Measurements from ENCODE around the gene POLDIP2. TPM values are rescaled to one million over a fixed set of nuclear protein-coding genes. Genes with fewer than 3 reads are reported as not detected.
"Not testable (repeated sequence)": the region's sequence is repeated elsewhere in the genome, so short reads cannot be mapped to it uniquely, and the experiment has no call there.

POLDIP2 gene
- total RNA-seq, 4 donors from 2014 or later: 66.8 to 102 (median 90.9) TPM

GRCh38 chr17:28339431-28339830, 17.9 kb downstream of the POLDIP2 start:
- 70 to 77% methylated on average over 12 of the region's 15 CpGs for WGBS, 2 donors
- peaks cover 26 to 50% (median 40%) of the 10 kb centered on the region in 3 donors for H3K36me3 ChIP-seq
- H3K9me3 ChIP-seq: no peaks in the 10 kb centered on the region
- TF ChIP-seq CTCF (IDR thresholded peaks at IDR 0.05): no peak
- TF ChIP-seq POLR2A (IDR thresholded peaks at IDR 0.05): no peak
- intact Hi-C loops (cut with DNase I): no loop called here
- no peak for DNase-seq
- peak overlapping the region in 3 of 4 donors; percentile 49 to 99 (median 62) for H3K27ac ChIP-seq
- peaks cover 24 to 59% (median 34%) of the 10 kb centered on the region in 3 donors for H3K4me1 ChIP-seq
- no peaks in the 10 kb centered on the region for H3K27me3 ChIP-seq
- H3K4me3 ChIP-seq: peak overlapping the region in 1 of 4 donors; percentile 7

GRCh38 chr17:28338769-28339212, 18.5 kb downstream of the POLDIP2 start:
- Histone ChIP-seq H3K36me3 (peaks cover 23 to 44% (median 34%) of the 10 kb centered on the region in 3 donors), H3K27ac (peak overlapping the region; percentile 49 to 99 (median 68)), H3K4me3 (peak overlapping the region in 1 of 4 donors; percentile 6), H3K4me1 (peaks cover 27 to 65% (median 41%) of the 10 kb centered on the region in 3 donors)
- H3K27me3 ChIP-seq; intact Hi-C loops (cut with DNase I); H3K9me3 ChIP-seq; DNase-seq: not testable (repeated sequence)
- WGBS, 2 donors: 24 to 65% methylated on average over 2 to 8 of the region's 8 CpGs

- intact Hi-C loops (cut with DNase I): no loop called here
- Histone ChIP-seq H3K9me3 (no peaks in the 10 kb centered on the region), H3K4me3 (peak overlapping the region in 1 of 4 donors; percentile 6), H3K36me3 (peaks cover 23 to 38% (median 31%) of the 10 kb centered on the region in 3 donors), H3K4me1 (peaks cover 27 to 68% (median 42%) of the 10 kb centered on the region in 3 donors), H3K27ac (peak overlapping the region; percentile 34 to 99 (median 68)), H3K27me3 (no peaks in the 10 kb centered on the region)
- WGBS, 2 donors: 48 to 61% methylated on average over 4 to 5 of the region's 5 CpGs
- TF ChIP-seq POLR2A (IDR thresholded peaks at IDR 0.05): no peak
- no peak for TF ChIP-seq CTCF (IDR thresholded peaks at IDR 0.05)
- DNase-seq: no peak
These were observed 19.1 kb downstream of the POLDIP2 start for GRCh38 chr17:28338056-28338768.

GRCh38 chr17:28335959-28336871, 21.1 kb downstream of the POLDIP2 start:
- intact Hi-C loops (cut with DNase I): no loop called here
- no peaks in the 10 kb centered on the region for H3K27me3 ChIP-seq
- DNase-seq: no peak
- H3K4me1 ChIP-seq: peaks cover 27 to 66% (median 42%) of the 10 kb centered on the region in 3 donors
- 7 to 8% methylated on average over 10 to 29 of the region's 29 CpGs for WGBS, 2 donors
- H3K27ac ChIP-seq: peak overlapping the region; percentile 97 to 99 (median 98)
- peak overlapping the region; percentile 77 to 96 (median 90) for H3K4me3 ChIP-seq
- no peaks in the 10 kb centered on the region for H3K9me3 ChIP-seq
- peaks cover 11 to 29% (median 19%) of the 10 kb centered on the region in 3 donors for H3K36me3 ChIP-seq
- TF ChIP-seq CTCF (IDR thresholded peaks at IDR 0.05) (no peak), POLR2A (IDR thresholded peaks at IDR 0.05) (peak in 1 of 4 donors; percentile 6)

- Histone ChIP-seq H3K4me1 (peaks cover 27 to 64% (median 42%) of the 10 kb centered on the region in 3 donors), H3K27ac (peak within 1 kb of the TSS; percentile 97 to 99 (median 98)), H3K27me3 (no peaks in the 10 kb centered on the region), H3K4me3 (peak within 1 kb of the TSS; percentile 77 to 96 (median 90)), H3K9me3 (no peaks in the 10 kb centered on the region), H3K36me3 (peaks cover 4 to 29% (median 12%) of the 10 kb centered on the region in 3 donors)
- DNase-seq: peak; percentile 98
- intact Hi-C loops (cut with DNase I): no loop called here
- TF ChIP-seq CTCF (IDR thresholded peaks at IDR 0.05) (peak in 3 of 6 experiments; percentile 2 to 18 (median 14)), POLR2A (IDR thresholded peaks at IDR 0.05) (peak in 3 of 4 donors; percentile 94 to 98 (median 95))
- 0% methylated on average over 18 of the region's 62 CpGs; no CpG with 5 or more reads in 1 of the 2 donors for WGBS, 2 donors
These were observed 21.9 kb downstream of the POLDIP2 start, which contains the start of the genes IFT20 and TNFAIP1 for GRCh38 chr17:28335201-28335958. Gene IFT20, minus strand, starts transcription at chr17:28335472. Its CDS starts 3,487 bp downstream, at chr17:28331985. Gene TNFAIP1, plus strand, starts transcription at chr17:28335761. Its CDS starts 3,761 bp downstream, at chr17:28339522.
